SK-N-MC (cell line): ENCODE results near the gene ADGRB2.

Source experiments
- EZH2 ChIP-seq: fragments of 200-600 bp; sonication (generic); IDR thresholded peaks from one replicate; pipeline ENCODE4 v1.6.1; 2017; ENCODE audit warnings: antibody characterized with exemption
- POLR2AphosphoS5 ChIP-seq: IDR thresholded peaks from 2 replicates; pipeline ENCODE4 v1.6.1; 2012; ENCODE audit warnings: mild to moderate bottlenecking, low read depth, low read length, borderline replicate concordance

- TF ChIP-seq POLR2AphosphoS5 (no peak), EZH2 (no peak)
Measured at GRCh38 chr1:31762726-31763670, 1.1 kb downstream of the ADGRB2 start.
